GM13976 (cell line): ENCODE data around the gene CDH26.
"Not testable (repeated sequence)": the region's sequence is repeated elsewhere in the genome, so short reads cannot be mapped to it uniquely, and the experiment has no call there.

ENCODE experiments used
- DNase-seq: peaks from one replicate; pipeline ENCODE4 v3.0.0; 2012; ENCODE audit warnings: low spot score
- CTCF ChIP-seq: IDR thresholded peaks from 2 replicates; pipeline ENCODE4 v1.5.1; 2012; ENCODE audit warnings: borderline replicate concordance, mild to moderate bottlenecking; ENCODE audit not compliant: insufficient read depth; ENCODE audit errors: extremely low read depth, missing control alignments, control extremely low read depth
- in situ Hi-C: fragments of 300-500 bp; cut with MboI; formaldehyde crosslinking; loops from one replicate; pipeline ENCODE4 v1.12.0; 2022; ENCODE audit warnings: low sequenced_read_pairs, mixed read lengths, inconsistent platforms; ENCODE audit not compliant: unreplicated experiment

CDH26 gene

GRCh38 chr20:59945731-59946130 is 12.5 kb upstream of the CDH26 start:
- in situ Hi-C loops = no loop called here
- TF ChIP-seq CTCF = no peak
- DNase-seq = no peak

- in situ Hi-C loops = no loop called here
- TF ChIP-seq CTCF = no peak
- DNase-seq = no peak
Observed at GRCh38 chr20:59947376-59947775, 10.8 kb upstream of the CDH26 start.

- in situ Hi-C loops = no loop called here
- DNase-seq = no peak
- no peak for TF ChIP-seq CTCF
Observed at GRCh38 chr20:59948212-59948611, 10.0 kb upstream of the CDH26 start.

GRCh38 chr20:59948828-59949720 is 9.1 kb upstream of the CDH26 start:
- peak; percentile 32 for DNase-seq
- in situ Hi-C loops = no loop called here
- TF ChIP-seq CTCF = peak; percentile 43

- no peak for TF ChIP-seq CTCF
- in situ Hi-C loops = no loop called here
- no peak for DNase-seq
Observed at GRCh38 chr20:59949911-59950310, 8.3 kb upstream of the CDH26 start.

GRCh38 chr20:59954718-59955117 is 3.5 kb upstream of the CDH26 start:
- DNase-seq = no peak
- no peak for TF ChIP-seq CTCF
- in situ Hi-C loops = no loop called here

GRCh38 chr20:59955131-59955796 is 3.0 kb upstream of the CDH26 start:
- peak; percentile 38 for DNase-seq
- in situ Hi-C loops = no loop called here
- TF ChIP-seq CTCF = no peak

- in situ Hi-C loops, DNase-seq: not testable (repeated sequence)
Observed at GRCh38 chr20:59957568-59957967, 655 bp upstream of the CDH26 start.
